Smooth muscle cell (in vitro differentiated cells): ENCODE measurements around the gene CISD1. TPM values are rescaled to one million over a fixed set of nuclear protein-coding genes. Genes with fewer than 3 reads are reported as not detected.

Experiments
- DNase-seq: peaks from one replicate; lab custom pipeline; 2025; ENCODE audit not compliant: unreplicated experiment; lab: John Stamatoyannopoulos, UW
- H2AFZ ChIP-seq: fragments of 200-600 bp; sonication (generic); 2 replicates; pipeline ENCODE4 v1.6.0; 2016; ENCODE audit warnings: antibody characterized with exemption, low read depth, mild to moderate bottlenecking
- H3F3A ChIP-seq: fragments of 200-600 bp; sonication (generic); 2 replicates; pipeline ENCODE4 v1.6.0; 2017; ENCODE audit warnings: antibody characterized with exemption, low read depth
- H3K27ac ChIP-seq: fragments of 200-600 bp; sonication (generic); 2 replicates; pipeline ENCODE4 v1.5.1; 2016; ENCODE audit warnings: low read depth, mild to moderate bottlenecking
- H3K27me3 ChIP-seq: fragments of 200-600 bp; sonication (generic); 2 replicates; pipeline ENCODE4 v1.6.1; 2016; ENCODE audit warnings: low read depth, mild to moderate bottlenecking
- H3K36me3 ChIP-seq: fragments of 200-600 bp; sonication (generic); 2 replicates; pipeline ENCODE4 v1.5.1; 2016; ENCODE audit warnings: low read depth
- H3K4me1 ChIP-seq: fragments of 200-600 bp; sonication (generic); 2 replicates; pipeline ENCODE4 v1.5.1; 2016; ENCODE audit warnings: low read depth
- H3K4me2 ChIP-seq: fragments of 200-600 bp; sonication (generic); 2 replicates; pipeline ENCODE4 v1.6.0; 2016; ENCODE audit warnings: mild to moderate bottlenecking
- H3K4me3 ChIP-seq: fragments of 200-600 bp; sonication (generic); 2 replicates; pipeline ENCODE4 v1.5.1; 2016; ENCODE audit warnings: mild to moderate bottlenecking
- H3K79me2 ChIP-seq: fragments of 200-600 bp; sonication (generic); 2 replicates; pipeline ENCODE4 v1.6.0; 2016; ENCODE audit warnings: low read depth, mild to moderate bottlenecking
- H3K9ac ChIP-seq: fragments of 200-600 bp; sonication (generic); 2 replicates; pipeline ENCODE4 v1.6.0; 2016; ENCODE audit warnings: low read depth
- H3K9me3 ChIP-seq: fragments of 200-600 bp; sonication (generic); replicated peaks from 2 replicates; pipeline ENCODE4 v1.5.1; 2016; ENCODE audit warnings: low read depth
- H4K20me1 ChIP-seq: fragments of 200-600 bp; sonication (generic); 2 replicates; pipeline ENCODE4 v1.6.0; 2016; ENCODE audit warnings: low read depth
- WGBS: methylation state at CpG from one replicate; pipeline ENCODE4 v1.1.7; 2016; ENCODE audit warnings: low lambda C conversion rate; 5-methylcytosine and 5-hydroxymethylcytosine counted together
- polyA plus RNA-seq: library from polyadenylated mRNA; unstranded; fragments of >200 nt; fragmentation: Nextera tagmentation; extraction: Ambion mirVana; gene quantifications from 2 replicates; pipeline ENCODE4 v1.2.1, GENCODE V29; 2016
- total RNA-seq: library from RNA; depleted of rRNA; stranded (reverse); fragments of >200 nt; gene quantifications from 2 replicates; pipeline ENCODE4 v1.2.3, GENCODE V29; 2014
- TF ChIP-seq, protein P1 (sequence below): fragments of 200-600 bp; sonication (generic); IDR thresholded peaks from 2 replicates; pipeline ENCODE4 v1.5.1; 2017; ENCODE audit warnings: borderline replicate concordance, mild to moderate bottlenecking, antibody characterized with exemption; ENCODE audit not compliant: insufficient read depth, poor library complexity, severe bottlenecking

The CISD1 gene
- total and polyA plus RNA-seq, 2 experiments from 2014 or later: 14.2 to 37.4 TPM

DNA sequence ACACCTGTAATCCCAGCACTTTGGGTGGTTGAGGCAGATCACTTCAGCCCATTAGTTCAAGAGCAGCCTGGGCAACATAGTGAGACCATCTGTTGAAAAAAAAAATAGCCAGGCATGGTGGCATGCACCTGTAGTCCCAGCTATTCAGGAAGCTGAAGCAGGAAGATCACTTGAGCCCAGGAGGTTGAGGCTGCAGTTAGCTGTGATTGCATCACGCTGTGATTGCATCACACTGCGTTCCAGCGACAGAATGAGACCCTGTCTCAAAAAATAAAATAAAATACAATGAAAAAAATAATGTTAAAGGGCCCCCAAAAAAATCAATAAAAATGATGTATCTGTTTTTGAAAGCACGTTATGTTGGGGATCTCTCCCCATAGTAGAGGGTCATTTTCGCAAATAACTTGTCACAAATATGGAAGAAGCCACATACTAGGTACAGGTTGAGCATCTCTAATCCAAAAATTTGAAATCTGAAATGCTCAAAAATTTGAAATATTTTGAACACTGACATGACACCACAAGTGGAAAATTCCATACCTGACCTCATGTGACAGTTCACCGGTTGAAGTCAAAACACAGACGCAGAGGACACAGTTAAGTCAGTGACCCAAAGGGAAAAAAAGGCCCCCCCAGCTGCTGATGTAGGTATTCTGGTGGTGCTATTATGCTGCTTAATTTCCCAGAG, 9.5 kb downstream of the CISD1 start:
- H3F3A ChIP-seq: no peaks in the 10 kb centered on the region
- no peaks in the 10 kb centered on the region for H3K9me3 ChIP-seq
- no peak for DNase-seq
- H3K27me3 ChIP-seq: no peaks in the 10 kb centered on the region
- no peak overlapping the region for H3K4me2 ChIP-seq
- no peak overlapping the region for H3K9ac ChIP-seq
- H3K79me2 ChIP-seq: no peaks in the 10 kb centered on the region
- no peak overlapping the region for H3K27ac ChIP-seq
- no peaks in the 10 kb centered on the region for H4K20me1 ChIP-seq
- TF ChIP-seq, protein P1, sequence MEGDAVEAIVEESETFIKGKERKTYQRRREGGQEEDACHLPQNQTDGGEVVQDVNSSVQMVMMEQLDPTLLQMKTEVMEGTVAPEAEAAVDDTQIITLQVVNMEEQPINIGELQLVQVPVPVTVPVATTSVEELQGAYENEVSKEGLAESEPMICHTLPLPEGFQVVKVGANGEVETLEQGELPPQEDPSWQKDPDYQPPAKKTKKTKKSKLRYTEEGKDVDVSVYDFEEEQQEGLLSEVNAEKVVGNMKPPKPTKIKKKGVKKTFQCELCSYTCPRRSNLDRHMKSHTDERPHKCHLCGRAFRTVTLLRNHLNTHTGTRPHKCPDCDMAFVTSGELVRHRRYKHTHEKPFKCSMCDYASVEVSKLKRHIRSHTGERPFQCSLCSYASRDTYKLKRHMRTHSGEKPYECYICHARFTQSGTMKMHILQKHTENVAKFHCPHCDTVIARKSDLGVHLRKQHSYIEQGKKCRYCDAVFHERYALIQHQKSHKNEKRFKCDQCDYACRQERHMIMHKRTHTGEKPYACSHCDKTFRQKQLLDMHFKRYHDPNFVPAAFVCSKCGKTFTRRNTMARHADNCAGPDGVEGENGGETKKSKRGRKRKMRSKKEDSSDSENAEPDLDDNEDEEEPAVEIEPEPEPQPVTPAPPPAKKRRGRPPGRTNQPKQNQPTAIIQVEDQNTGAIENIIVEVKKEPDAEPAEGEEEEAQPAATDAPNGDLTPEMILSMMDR: no peak
- H2AFZ ChIP-seq: no peak overlapping the region
- no peak overlapping the region for H3K4me3 ChIP-seq
- no peaks in the 10 kb centered on the region for H3K36me3 ChIP-seq
- H3K4me1 ChIP-seq: no peaks in the 10 kb centered on the region
- WGBS: 94% methylated on average over 7 of the region's 7 CpGs

DNA sequence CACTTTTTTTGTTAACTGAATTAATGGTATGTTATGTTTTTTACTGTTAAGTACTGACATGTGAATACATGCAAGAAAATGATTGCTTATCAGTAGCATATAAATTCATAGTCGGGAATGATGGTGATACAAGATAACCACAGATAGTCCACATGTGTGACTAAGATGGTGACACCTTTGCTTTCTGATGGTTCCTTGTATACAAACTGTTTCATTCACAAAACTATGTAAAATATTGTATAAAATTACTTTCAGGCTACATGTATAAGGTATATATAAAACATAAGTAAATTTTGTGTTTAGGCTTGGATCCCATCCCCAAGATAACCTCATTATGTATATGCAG, 10.0 kb downstream of the CISD1 start:
- WGBS: 96% methylated on average over 1 of the region's 1 CpG
- Histone ChIP-seq H3K79me2 (no peaks in the 10 kb centered on the region), H3K9ac (no peak overlapping the region), H2AFZ (no peak overlapping the region), H4K20me1 (no peaks in the 10 kb centered on the region), H3K9me3 (no peaks in the 10 kb centered on the region), H3K27me3 (no peaks in the 10 kb centered on the region), H3K36me3 (no peaks in the 10 kb centered on the region), H3K4me1 (no peaks in the 10 kb centered on the region), H3K4me3 (no peak overlapping the region), H3K27ac (no peak overlapping the region), H3K4me2 (no peak overlapping the region), H3F3A (no peaks in the 10 kb centered on the region)
- no peak for DNase-seq
- TF ChIP-seq, protein P1: no peak

DNA sequence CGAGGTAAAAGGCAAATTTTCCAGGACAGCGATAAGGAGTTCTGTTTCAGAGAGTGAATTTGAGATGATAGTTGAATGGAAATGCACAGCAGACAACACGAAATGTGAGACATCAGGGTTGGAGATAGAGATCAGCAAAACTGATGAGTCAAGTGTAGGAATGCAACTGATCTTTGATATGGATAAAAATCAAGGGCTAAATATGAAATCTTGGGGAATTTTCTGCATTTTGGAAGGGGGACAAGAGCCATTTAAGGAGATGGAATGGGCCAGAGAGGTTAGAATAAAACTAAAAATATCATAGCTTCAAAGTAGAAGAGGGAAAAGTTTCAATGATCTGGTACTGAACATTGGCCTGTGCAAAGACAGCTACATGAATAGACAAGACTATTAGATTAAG, 11.5 kb downstream of the CISD1 start:
- Histone ChIP-seq H3K4me2 (no peak overlapping the region), H3K27ac (no peak overlapping the region), H3K4me1 (no peaks in the 10 kb centered on the region), H3K79me2 (no peaks in the 10 kb centered on the region), H2AFZ (no peak overlapping the region), H3K9me3 (no peaks in the 10 kb centered on the region), H3K4me3 (no peak overlapping the region), H4K20me1 (no peaks in the 10 kb centered on the region), H3K9ac (no peak overlapping the region), H3F3A (no peaks in the 10 kb centered on the region), H3K36me3 (no peaks in the 10 kb centered on the region), H3K27me3 (no peaks in the 10 kb centered on the region)
- TF ChIP-seq, protein P1: no peak
- WGBS: 81% methylated on average over 3 of the region's 3 CpGs
- DNase-seq: no peak

DNA sequence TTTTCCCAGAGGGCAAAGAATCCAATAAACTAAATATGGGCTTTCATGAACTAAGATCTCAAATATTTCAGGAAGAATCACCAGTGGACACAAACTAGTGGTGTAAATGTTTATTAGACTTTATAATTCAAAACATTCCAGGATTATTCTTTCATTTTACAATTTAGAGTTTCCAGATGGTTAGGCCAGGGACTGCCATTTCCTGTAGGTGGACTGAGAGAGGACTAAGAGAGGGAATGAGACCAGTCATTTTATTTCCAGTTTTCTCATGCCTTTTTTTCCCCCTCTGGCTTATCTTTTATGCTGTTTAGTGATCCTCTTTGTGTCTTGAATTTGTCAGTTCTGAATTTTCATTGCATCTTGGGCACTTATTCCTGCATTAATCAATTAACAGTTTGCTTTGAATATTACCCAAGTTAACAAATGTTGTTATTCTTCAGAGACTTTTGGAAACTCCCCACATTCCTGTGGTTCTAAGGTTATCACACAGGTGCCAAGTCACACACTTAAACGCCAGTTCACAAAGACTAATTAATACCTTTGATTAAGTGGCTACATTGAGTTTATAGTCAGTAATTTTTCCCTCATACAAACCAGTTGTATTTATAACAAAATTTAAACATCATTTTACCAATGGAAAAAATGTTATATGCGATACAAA, 12.3 kb downstream of the CISD1 start:
- no peaks in the 10 kb centered on the region for H3F3A ChIP-seq
- H4K20me1 ChIP-seq: no peaks in the 10 kb centered on the region
- DNase-seq: no peak
- H3K27ac ChIP-seq: no peak overlapping the region
- no peak overlapping the region for H2AFZ ChIP-seq
- H3K4me3 ChIP-seq: no peak overlapping the region
- 81% methylated on average over 2 of the region's 2 CpGs for WGBS
- H3K36me3 ChIP-seq: no peaks in the 10 kb centered on the region
- no peaks in the 10 kb centered on the region for H3K9me3 ChIP-seq
- H3K4me2 ChIP-seq: no peak overlapping the region
- H3K9ac ChIP-seq: no peak overlapping the region
- no peaks in the 10 kb centered on the region for H3K27me3 ChIP-seq
- no peaks in the 10 kb centered on the region for H3K79me2 ChIP-seq
- TF ChIP-seq, protein P1: no peak
- H3K4me1 ChIP-seq: no peaks in the 10 kb centered on the region
